GM12875 (cell line): Measurements from ENCODE around the gene SCYL1.

ENCODE experiments used
- H3K4me3 ChIP-seq: one replicate; pipeline ENCODE4 v1.5.1; 2011; ENCODE audit warnings: low read depth, low read length, control low read depth
- TF ChIP-seq, protein P1 (sequence below): IDR thresholded peaks from 2 replicates; pipeline ENCODE4 v1.5.1; 2011; ENCODE audit warnings: low read depth, mild to moderate bottlenecking, control low read depth, inconsistent platforms, low read length, moderate library complexity, borderline replicate concordance; ENCODE audit not compliant: insufficient read depth

Gene SCYL1

DNA sequence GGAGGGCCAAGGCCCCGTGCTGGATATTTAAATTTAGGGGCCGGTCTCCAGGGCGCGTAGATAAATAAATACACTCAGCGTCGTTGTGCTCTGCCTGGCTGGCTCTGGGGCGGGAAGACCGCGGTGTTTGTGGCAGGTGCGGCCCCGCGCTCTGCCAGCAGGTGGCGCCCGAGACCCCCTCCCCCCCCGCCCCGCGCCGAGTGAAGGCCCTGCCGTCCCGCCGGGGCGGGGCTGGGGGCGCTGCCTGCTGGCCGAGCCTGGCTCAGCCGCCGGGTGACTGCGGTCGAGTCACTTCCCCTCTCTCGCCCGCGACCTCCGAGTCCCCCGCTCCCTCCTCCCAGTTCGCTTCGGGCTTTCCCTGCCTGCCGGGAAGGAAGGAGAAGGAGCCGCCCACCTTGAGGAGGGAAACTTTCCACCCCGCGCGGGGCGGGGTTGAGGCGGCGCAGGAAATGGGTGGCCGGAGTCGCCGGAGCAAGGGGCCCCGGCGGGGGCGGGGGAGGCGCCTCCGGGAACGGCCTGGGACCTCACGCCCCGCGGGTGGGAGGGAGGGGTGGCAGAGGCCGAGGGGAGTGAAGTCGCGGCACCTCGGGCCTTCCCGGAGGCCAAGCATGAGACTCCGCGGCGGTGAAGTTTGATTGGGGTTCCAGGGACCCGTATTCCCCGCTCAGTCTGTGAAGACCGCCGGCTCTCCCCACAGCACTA, 49.4 kb downstream of the SCYL1 start:
- TF ChIP-seq, protein P1, sequence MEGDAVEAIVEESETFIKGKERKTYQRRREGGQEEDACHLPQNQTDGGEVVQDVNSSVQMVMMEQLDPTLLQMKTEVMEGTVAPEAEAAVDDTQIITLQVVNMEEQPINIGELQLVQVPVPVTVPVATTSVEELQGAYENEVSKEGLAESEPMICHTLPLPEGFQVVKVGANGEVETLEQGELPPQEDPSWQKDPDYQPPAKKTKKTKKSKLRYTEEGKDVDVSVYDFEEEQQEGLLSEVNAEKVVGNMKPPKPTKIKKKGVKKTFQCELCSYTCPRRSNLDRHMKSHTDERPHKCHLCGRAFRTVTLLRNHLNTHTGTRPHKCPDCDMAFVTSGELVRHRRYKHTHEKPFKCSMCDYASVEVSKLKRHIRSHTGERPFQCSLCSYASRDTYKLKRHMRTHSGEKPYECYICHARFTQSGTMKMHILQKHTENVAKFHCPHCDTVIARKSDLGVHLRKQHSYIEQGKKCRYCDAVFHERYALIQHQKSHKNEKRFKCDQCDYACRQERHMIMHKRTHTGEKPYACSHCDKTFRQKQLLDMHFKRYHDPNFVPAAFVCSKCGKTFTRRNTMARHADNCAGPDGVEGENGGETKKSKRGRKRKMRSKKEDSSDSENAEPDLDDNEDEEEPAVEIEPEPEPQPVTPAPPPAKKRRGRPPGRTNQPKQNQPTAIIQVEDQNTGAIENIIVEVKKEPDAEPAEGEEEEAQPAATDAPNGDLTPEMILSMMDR, result peak; percentile 86
- peak overlapping the region; percentile 81 for H3K4me3 ChIP-seq

DNA sequence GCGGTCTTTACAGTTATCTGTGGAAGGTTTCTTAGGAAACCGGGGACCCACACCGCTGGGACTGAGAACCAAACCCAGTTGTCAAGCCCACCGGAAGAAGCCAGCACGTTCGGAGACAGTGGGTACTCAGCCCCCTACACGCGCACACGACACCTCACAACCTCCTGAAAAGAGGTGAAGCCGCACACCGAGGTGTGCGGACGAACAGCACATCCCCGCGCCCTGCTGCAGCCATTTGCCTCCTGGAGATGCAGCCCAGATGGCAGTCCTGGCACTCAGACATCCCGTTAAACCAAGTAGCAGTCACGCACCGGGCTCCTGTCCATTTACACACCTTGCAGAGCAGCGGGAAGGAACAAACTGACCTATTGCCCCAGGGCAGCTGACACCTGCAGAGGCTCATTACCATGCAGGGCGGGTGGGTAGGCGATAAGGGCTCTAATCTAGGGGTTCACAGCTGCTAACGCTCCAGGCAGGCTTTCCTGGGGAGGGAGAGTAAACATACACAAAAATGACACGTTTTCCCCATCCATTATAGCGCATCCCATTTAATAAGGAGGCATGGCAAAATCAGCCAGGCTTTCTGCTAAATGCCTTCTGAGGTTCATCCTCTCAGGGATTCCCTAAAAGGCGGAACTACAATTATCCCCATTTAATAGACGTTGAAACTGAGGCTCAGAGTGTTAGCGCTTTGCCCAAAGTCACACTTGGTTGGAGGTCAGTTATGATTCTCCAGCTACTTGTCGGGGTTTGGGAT, 50.1 kb downstream of the SCYL1 start:
- H3K4me3 ChIP-seq, result peak overlapping the region; percentile 81
- TF ChIP-seq, protein P1, result no peak

DNA sequence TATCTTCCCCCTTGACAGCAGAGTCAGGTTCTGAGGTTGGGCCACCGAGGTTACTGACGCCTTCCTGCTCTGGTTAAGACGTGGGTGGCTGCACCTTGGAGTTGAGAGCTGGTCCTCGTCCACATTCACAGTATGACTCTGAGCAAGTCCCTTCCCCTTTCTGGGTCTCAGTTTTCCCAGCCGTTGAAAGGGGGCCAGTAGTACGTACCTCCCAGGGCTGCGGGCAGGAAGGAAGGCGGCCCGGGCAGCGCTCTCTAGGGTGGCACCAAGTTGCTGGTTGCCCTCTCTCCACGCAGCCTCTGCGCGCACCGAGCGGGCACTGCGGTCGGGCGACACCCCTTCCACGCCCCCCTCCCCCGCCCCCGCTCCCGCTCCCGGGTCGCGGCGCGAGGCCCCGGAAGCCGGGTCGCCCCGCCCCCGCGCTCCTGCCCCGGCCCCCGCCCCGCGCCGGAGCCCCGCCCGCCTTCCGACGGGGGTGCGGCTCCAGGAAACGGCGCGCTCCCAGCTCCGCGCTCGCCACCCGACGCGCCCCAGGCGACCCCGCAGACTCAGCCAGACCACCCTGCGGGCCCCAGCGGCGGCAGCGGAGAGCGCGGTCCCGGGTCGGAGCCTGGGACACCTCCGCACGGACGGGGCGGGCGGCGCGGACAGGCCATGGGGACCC, 50.8 kb downstream of the SCYL1 start, which contains the start of gene EHBP1L1:
Gene EHBP1L1, plus strand, starts transcription at position 486 of the 664 bp plus-strand sequence. CDS start 250 bp downstream, outside the sequence.
- TF ChIP-seq, protein P1, result no peak
- peak within 1 kb of the TSS; percentile 81 for H3K4me3 ChIP-seq

DNA sequence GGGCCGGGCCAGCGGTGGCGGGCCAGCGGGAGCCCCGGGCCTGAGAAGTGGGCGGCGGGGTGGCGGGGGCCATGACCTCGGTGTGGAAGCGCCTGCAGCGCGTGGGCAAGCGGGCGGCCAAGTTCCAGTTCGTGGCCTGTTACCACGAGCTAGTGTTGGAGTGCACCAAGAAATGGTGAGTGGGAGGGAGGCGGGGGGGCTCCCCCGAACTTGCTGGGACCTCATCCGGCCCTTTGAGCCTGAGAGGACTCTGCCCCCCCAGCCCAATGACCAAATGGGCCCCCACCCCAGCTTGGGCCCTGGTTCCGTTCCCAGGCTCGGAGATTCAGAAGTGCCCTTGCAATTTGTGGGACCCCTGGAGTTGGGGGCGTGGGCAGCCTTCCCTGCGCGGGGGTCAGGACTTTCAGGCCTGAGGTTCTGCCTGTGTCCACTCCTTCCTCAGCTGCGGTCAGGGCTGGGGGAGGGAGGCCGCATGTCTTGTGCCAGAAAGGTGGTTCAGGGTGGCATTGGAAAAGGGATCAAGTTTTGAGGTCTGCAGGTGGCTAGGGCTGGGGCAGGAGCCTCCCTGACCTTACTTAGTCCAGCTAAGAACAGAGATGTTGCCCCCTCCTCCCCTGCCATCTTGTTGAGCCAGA, 51.5 kb downstream of the SCYL1 start:
- TF ChIP-seq, protein P1, result no peak
- H3K4me3 ChIP-seq, result peak overlapping the region; percentile 81

DNA sequence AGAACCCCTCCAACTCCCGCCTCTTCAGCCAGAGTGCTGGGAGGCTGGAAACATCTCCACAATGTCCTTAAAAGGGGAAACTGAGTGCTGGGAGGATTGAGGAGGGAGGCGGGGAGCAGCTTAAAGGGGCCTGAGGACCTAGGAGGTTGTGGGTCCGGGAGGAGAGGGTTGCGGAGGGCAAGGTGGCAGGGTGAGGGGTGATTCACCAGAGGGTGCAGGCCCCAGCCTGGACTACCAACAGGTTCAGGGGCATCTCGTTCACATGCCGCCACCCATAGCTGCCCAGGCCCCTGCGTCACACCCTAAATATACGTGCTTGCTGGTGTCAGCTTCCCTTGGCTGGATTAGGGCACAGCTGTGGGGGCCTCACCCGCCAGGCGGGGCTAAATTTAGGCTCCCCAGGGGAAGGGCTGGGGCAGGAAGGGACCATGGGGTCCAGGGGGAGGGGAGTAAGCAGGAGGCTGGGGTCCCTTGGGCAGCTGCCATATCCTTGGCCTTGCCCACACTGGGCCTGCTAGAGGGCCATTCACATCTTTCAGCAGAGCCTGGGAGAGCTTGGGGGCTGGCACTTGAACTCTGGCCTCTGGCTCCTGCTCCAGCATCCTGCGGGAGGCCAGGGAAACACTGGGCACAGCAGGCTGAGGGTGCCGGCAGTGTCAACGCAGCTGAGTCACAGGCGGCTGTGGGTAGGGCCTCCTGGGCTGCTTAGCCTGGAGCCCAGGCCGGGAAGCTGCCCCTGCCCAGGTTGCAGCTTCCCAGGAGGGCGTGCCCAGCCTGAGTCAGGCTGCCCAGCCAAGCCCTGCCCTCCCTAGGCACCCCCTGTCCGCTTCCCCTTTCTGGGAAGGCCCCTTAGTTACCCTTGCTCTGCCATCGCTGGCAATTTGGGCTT, 52.2 kb downstream of the SCYL1 start:
- TF ChIP-seq, protein P1, result no peak
- H3K4me3 ChIP-seq, result peak overlapping the region; percentile 81

DNA sequence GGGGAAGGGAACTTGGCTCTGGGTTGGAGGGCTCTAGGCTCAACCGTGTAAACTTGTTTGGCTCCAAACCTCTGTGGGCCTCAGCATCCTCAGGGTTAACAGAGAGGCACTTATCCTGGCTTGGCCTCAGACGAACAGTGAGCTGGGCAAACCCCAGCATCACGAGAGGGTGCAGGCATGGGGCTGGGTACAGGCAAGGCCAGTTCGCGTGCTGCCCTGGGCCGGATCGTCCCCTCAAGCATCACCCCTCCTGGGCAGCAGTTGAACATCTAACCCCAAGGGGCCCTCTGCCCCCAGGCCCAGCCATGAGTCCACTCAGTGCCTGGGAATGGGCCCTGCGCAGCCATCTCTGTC, 52.9 kb downstream of the SCYL1 start:
- TF ChIP-seq, protein P1, result no peak

More for the DNA sequence above, 52.9 kb downstream of the SCYL1 start:
- peak overlapping the region; percentile 81 for H3K4me3 ChIP-seq
